ENCODE results near the gene CASP2. TPM values are rescaled to one million over a fixed set of nuclear protein-coding genes. Genes with fewer than 3 reads are reported as not detected.

The CASP2 gene
- total RNA-seq, 5 donors from 2014 or later (not counting 1 experiment from before 2014, with no cell fraction given) = 43.4 to 83.6 (median 73.7) TPM

DNA sequence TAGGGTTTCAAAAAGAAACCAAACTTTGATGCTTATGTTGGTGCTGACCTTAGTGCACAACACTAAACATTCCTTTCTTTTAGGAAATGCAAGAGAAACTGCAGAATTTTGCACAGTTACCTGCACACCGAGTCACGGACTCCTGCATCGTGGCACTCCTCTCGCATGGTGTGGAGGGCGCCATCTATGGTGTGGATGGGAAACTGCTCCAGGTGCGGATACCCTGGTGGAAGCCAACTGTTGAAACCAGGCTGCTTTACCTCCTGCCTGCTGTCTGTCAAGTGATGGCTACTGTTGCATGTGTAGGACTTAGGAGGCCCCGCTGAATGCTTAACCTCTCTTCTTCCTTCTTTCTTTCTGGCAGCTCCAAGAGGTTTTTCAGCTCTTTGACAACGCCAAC is 11.7 kb downstream of the CASP2 start:
- H3K4me1 ChIP-seq (ENCODE audit: control insufficient read depth in 1 of 2, extremely low read depth in 1 of 2, insufficient read depth in 2 of 2, low read length in 2 of 2) = peaks cover 10% of the 10 kb centered on the region in 2 experiments
- no peaks in the 10 kb centered on the region for H3K9me3 ChIP-seq
- Mint-ChIP-seq H3K36me3 (peaks cover 84% of the 10 kb centered on the region), H3K27me3 (no peaks in the 10 kb centered on the region), H3K27ac (peak overlapping the region; percentile 77 to 79), H3K9me3 (no peaks in the 10 kb centered on the region), H3K4me1 (peaks cover 42 to 45% (median 45%) of the 10 kb centered on the region in 3 donors), H3K4me3 (no peak overlapping the region)
- H3K27me3 ChIP-seq (replicated peaks in 1 of 2; ENCODE audit: control insufficient read depth in 2 of 2, extremely low read depth in 1 of 2, insufficient read depth in 2 of 2, low read length in 1 of 2) = no peaks in the 10 kb centered on the region
- CTCF ChIA-PET = interaction anchor here (0.5 to 6.3 kb wide), 42 partner anchors 8 to 300 kb away, joined by 3 to 98 read pairs (median 4); partner anchors contain the start of genes CASP2 (in 2 of the 2), GSTK1 (in 2 of the 2) and TAS2R40 (in 1 of the 2)
- no peak overlapping the region for H3K27ac ChIP-seq (ENCODE audit: low read length)
- POLR2A ChIA-PET = interaction anchor here in 1 of 2 donors (1.1 kb wide), 1 partner anchor 30 kb away, joined by 3 read pairs; no protein-coding TSS in a partner anchor
- peak; percentile 29 to 78 (median 62) for DNase-seq
- ATAC-seq (replicated peaks in 1 of 4) = peak; percentile 94 to 99 (median 98)
- H3K4me3 ChIP-seq (ENCODE audit: control insufficient read depth in 1 of 2, extremely low read depth in 1 of 2, low read length in 1 of 2) = no peak overlapping the region
- H3K36me3 ChIP-seq (ENCODE audit: control insufficient read depth in 2 of 2, extremely low read depth in 1 of 2, insufficient read depth in 1 of 2, low read length in 1 of 2) = peaks cover 15 to 89% of the 10 kb centered on the region in 2 donors
- WGBS (ENCODE audit: insufficient coverage) = 48% methylated on average over 6 of the region's 8 CpGs

DNA sequence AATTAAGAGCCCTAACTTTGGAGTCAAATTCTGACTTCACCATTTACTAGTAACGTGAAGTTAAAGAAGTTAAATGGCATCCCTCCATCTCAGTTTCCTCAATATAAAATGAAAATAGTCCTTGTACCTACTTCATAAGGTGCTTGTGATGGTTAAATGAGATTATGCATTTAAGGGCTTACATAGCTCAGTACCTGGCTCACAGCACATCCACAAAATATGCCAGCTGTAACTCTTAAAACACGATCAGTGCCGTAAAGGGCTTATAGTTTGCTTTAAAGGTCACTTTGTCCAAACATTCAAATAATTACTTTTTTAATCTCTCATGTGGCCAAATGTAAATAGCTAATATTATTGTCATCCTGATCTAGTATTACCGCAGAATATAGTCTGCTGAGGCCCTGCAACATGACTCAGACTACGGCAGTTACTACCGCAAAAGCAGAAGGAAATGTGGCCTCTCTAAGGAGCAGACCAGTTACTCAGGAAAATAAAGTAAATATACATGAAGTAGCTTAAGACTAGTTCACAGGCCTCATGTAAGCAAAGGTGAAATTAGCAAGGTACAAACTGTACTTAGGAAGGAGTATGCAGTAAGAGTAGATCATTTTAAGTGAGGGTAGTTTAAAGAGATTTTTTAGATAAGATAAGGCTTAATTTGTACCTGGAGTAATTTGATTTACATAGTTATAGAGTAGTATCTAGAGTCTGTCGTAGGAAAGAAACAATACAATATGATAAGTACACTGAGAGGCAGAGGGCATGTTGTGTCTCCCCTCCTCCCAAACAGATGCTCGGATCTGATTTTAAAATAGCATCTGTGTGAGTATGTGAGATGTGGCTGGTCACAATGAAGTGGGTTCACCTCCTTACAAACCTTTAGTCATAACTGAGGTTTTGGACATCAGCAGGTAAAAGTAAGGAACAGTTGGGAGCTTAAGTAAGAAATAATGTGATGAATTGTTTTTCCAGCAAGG is 13.1 kb downstream of the CASP2 start:
- H3K4me3 Mint-ChIP-seq = no peak overlapping the region
- no peaks in the 10 kb centered on the region for H3K27me3 Mint-ChIP-seq
- H3K27ac Mint-ChIP-seq = peak overlapping the region in 1 of 2 donors; percentile 6
- H3K4me1 Mint-ChIP-seq = peaks cover 41 to 43% (median 41%) of the 10 kb centered on the region in 3 donors
- WGBS (ENCODE audit: insufficient coverage) = 90% methylated on average over 3 of the region's 8 CpGs
- ChIA-PET CTCF (interaction anchor here (0.6 to 6.3 kb wide), 14 partner anchors 8 to 114 kb away, joined by 3 to 98 read pairs (median 4); partner anchors contain the start of gene GSTK1 (in 1 of the 2)), POLR2A (no interaction called here)
- no peaks in the 10 kb centered on the region for H3K9me3 ChIP-seq
- H3K36me3 ChIP-seq (ENCODE audit: control insufficient read depth in 2 of 2, extremely low read depth in 1 of 2, insufficient read depth in 1 of 2, low read length in 1 of 2) = peaks cover 8 to 87% of the 10 kb centered on the region in 2 donors
- ATAC-seq (replicated peaks in 1 of 4) (no peak), DNase-seq (no peak)
- no peaks in the 10 kb centered on the region for H3K27me3 ChIP-seq (replicated peaks in 1 of 2; ENCODE audit: control insufficient read depth in 2 of 2, extremely low read depth in 1 of 2, insufficient read depth in 2 of 2, low read length in 1 of 2)
- H3K4me1 ChIP-seq (ENCODE audit: control insufficient read depth in 1 of 2, extremely low read depth in 1 of 2, insufficient read depth in 2 of 2, low read length in 2 of 2) = peaks cover 2 to 13% of the 10 kb centered on the region in 2 experiments
- no peak overlapping the region for H3K27ac ChIP-seq (ENCODE audit: low read length)
- no peak overlapping the region for H3K4me3 ChIP-seq (ENCODE audit: control insufficient read depth in 1 of 2, extremely low read depth in 1 of 2, low read length in 1 of 2)
- H3K36me3 Mint-ChIP-seq = peaks cover 84% of the 10 kb centered on the region
- no peaks in the 10 kb centered on the region for H3K9me3 Mint-ChIP-seq

DNA sequence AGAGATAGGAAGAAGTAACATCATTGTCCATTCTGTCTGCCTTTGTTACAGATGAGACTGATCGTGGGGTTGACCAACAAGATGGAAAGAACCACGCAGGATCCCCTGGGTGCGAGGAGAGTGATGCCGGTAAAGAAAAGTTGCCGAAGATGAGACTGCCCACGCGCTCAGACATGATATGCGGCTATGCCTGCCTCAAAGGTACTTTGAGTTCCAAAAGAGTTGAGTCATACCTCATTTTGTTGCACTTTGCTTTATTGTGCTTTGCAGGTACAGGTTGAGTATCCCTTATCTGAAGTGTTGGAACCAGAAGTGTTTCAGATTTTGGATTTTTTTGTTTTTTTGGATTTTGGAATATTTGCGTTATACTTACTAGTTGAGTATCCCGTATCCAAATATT is 15.6 kb downstream of the CASP2 start:
- Histone ChIP-seq H3K36me3 (ENCODE audit: control insufficient read depth in 2 of 2, extremely low read depth in 1 of 2, insufficient read depth in 1 of 2, low read length in 1 of 2) (peaks cover 4 to 86% of the 10 kb centered on the region in 2 donors), H3K27me3 (replicated peaks in 1 of 2; ENCODE audit: control insufficient read depth in 2 of 2, extremely low read depth in 1 of 2, insufficient read depth in 2 of 2, low read length in 1 of 2) (no peaks in the 10 kb centered on the region), H3K4me1 (ENCODE audit: control insufficient read depth in 1 of 2, extremely low read depth in 1 of 2, insufficient read depth in 2 of 2, low read length in 2 of 2) (peaks cover 0 to 13% of the 10 kb centered on the region in 2 experiments), H3K9me3 (no peaks in the 10 kb centered on the region), H3K27ac (ENCODE audit: low read length) (no peak overlapping the region), H3K4me3 (ENCODE audit: control insufficient read depth in 1 of 2, extremely low read depth in 1 of 2, low read length in 1 of 2) (no peak overlapping the region)
- ATAC-seq (replicated peaks in 1 of 4) = no peak
- Mint-ChIP-seq H3K4me1 (peaks cover 31 to 41% (median 38%) of the 10 kb centered on the region in 3 donors), H3K4me3 (no peak overlapping the region), H3K9me3 (no peaks in the 10 kb centered on the region), H3K36me3 (peaks cover 85% of the 10 kb centered on the region), H3K27ac (no peak overlapping the region), H3K27me3 (no peaks in the 10 kb centered on the region)
- ChIA-PET POLR2A (no interaction called here), CTCF (interaction anchor here (0.6 to 3.4 kb wide), 4 partner anchors 43 to 363 kb away, joined by 3 to 35 read pairs (median 16); no protein-coding TSS in a partner anchor)
- DNase-seq = no peak
- WGBS (ENCODE audit: insufficient coverage) = 96% methylated on average over 8 of the region's 10 CpGs

DNA sequence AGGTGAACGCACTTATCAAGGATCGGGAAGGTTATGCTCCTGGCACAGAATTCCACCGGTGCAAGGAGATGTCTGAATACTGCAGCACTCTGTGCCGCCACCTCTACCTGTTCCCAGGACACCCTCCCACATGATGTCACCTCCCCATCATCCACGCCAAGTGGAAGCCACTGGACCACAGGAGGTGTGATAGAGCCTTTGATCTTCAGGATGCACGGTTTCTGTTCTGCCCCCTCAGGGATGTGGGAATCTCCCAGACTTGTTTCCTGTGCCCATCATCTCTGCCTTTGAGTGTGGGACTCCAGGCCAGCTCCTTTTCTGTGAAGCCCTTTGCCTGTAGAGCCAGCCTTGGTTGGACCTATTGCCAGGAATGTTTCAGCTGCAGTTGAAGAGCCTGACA is 16.8 kb downstream of the CASP2 start:
- H3K27me3 Mint-ChIP-seq = no peaks in the 10 kb centered on the region
- DNase-seq = no peak
- peaks cover 26 to 33% (median 32%) of the 10 kb centered on the region in 3 donors for H3K4me1 Mint-ChIP-seq
- peaks cover 79% of the 10 kb centered on the region for H3K36me3 Mint-ChIP-seq
- peak overlapping the region; percentile 59 to 76 for H3K27ac Mint-ChIP-seq
- no peaks in the 10 kb centered on the region for H3K9me3 ChIP-seq
- H3K4me1 ChIP-seq (ENCODE audit: control insufficient read depth in 1 of 2, extremely low read depth in 1 of 2, insufficient read depth in 2 of 2, low read length in 2 of 2) = peaks cover 0 to 10% of the 10 kb centered on the region in 2 experiments
- no peak overlapping the region for H3K27ac ChIP-seq (ENCODE audit: low read length)
- H3K4me3 ChIP-seq (ENCODE audit: control insufficient read depth in 1 of 2, extremely low read depth in 1 of 2, low read length in 1 of 2) = no peak overlapping the region
- no peak for ATAC-seq (replicated peaks in 1 of 4)
- no peaks in the 10 kb centered on the region for H3K9me3 Mint-ChIP-seq
- ChIA-PET POLR2A (no interaction called here), CTCF (interaction anchor here (0.7 to 3.4 kb wide), 8 partner anchors 8 to 65 kb away, joined by 3 to 35 read pairs (median 4); partner anchors contain the start of gene CASP2 (in 1 of the 2))
- 97% methylated on average over 4 of the region's 6 CpGs for WGBS (ENCODE audit: insufficient coverage)
- H3K36me3 ChIP-seq (ENCODE audit: control insufficient read depth in 2 of 2, extremely low read depth in 1 of 2, insufficient read depth in 1 of 2, low read length in 1 of 2) = peaks cover 3 to 75% of the 10 kb centered on the region in 2 donors
- no peak overlapping the region for H3K4me3 Mint-ChIP-seq
- no peaks in the 10 kb centered on the region for H3K27me3 ChIP-seq (replicated peaks in 1 of 2; ENCODE audit: control insufficient read depth in 2 of 2, extremely low read depth in 1 of 2, insufficient read depth in 2 of 2, low read length in 1 of 2)

DNA sequence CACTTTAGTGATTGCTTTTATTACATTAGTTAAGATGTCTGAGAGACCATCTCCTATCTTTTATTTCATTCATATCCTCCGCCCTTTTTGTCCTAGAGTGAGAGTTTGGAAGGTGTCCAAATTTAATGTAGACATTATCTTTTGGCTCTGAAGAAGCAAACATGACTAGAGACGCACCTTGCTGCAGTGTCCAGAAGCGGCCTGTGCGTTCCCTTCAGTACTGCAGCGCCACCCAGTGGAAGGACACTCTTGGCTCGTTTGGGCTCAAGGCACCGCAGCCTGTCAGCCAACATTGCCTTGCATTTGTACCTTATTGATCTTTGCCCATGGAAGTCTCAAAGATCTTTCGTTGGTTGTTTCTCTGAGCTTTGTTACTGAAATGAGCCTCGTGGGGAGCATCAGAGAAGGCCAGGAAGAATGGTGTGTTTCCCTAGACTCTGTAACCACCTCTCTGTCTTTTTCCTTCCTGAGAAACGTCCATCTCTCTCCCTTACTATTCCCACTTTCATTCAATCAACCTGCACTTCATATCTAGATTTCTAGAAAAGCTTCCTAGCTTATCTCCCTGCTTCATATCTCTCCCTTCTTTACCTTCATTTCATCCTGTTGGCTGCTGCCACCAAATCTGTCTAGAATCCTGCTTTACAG is 17.4 kb downstream of the CASP2 start:
- ChIA-PET CTCF (interaction anchor here (0.7 to 3.4 kb wide), 8 partner anchors 9 to 65 kb away, joined by 3 to 35 read pairs (median 4); partner anchors contain the start of gene CASP2 (in 1 of the 2)), POLR2A (no interaction called here)
- Mint-ChIP-seq H3K4me1 (peaks cover 28 to 34% (median 32%) of the 10 kb centered on the region in 3 donors), H3K4me3 (no peak overlapping the region), H3K27me3 (no peaks in the 10 kb centered on the region), H3K9me3 (no peaks in the 10 kb centered on the region), H3K36me3 (peaks cover 74% of the 10 kb centered on the region), H3K27ac (peak overlapping the region; percentile 68 to 76)
- peak; percentile 30 to 76 (median 60) for DNase-seq
- Histone ChIP-seq H3K36me3 (ENCODE audit: control insufficient read depth in 2 of 2, extremely low read depth in 1 of 2, insufficient read depth in 1 of 2, low read length in 1 of 2) (peaks cover 3 to 69% of the 10 kb centered on the region in 2 donors), H3K27ac (ENCODE audit: low read length) (no peak overlapping the region), H3K9me3 (no peaks in the 10 kb centered on the region), H3K27me3 (replicated peaks in 1 of 2; ENCODE audit: control insufficient read depth in 2 of 2, extremely low read depth in 1 of 2, insufficient read depth in 2 of 2, low read length in 1 of 2) (no peaks in the 10 kb centered on the region), H3K4me1 (ENCODE audit: control insufficient read depth in 1 of 2, extremely low read depth in 1 of 2, insufficient read depth in 2 of 2, low read length in 2 of 2) (peaks cover 4 to 12% of the 10 kb centered on the region in 2 experiments), H3K4me3 (ENCODE audit: control insufficient read depth in 1 of 2, extremely low read depth in 1 of 2, low read length in 1 of 2) (no peak overlapping the region)
- WGBS (ENCODE audit: insufficient coverage) = 77% methylated on average over 7 of the region's 10 CpGs
- peak; percentile 65 to 81 (median 74) for ATAC-seq (replicated peaks in 1 of 4)
